CD4-positive, alpha-beta memory T cell (primary cell): Measurements from ENCODE around the gene MCM9. TPM values are rescaled to one million over a fixed set of nuclear protein-coding genes. Genes with fewer than 3 reads are reported as not detected.

Source experiments
- CTCF ChIA-PET: fragments of 350-600 bp; sonication (Branson Sonifier 250); formaldehyde crosslinking; loops from one replicate; lab custom pipeline; 2021; ENCODE audit warnings: inconsistent platforms; ENCODE audit not compliant: partially characterized antibody; lab: Charles Lee
- POLR2A ChIA-PET: fragments of 350-600 bp; sonication (Branson Sonifier 250); formaldehyde crosslinking; loops from one replicate; lab custom pipeline; 2021; ENCODE audit not compliant: partially characterized antibody; lab: Charles Lee
- DNase-seq, 5 donors: peaks; one replicate each; pipeline versions ENCODE4 v3.0.0 to v3.0.0-alpha.2; 2020 to 2022; ENCODE audit warnings: mixed read lengths in 1 of 5
- H3K27ac ChIP-seq: one replicate; pipeline ENCODE4 v1.7.0; 2013; ENCODE audit warnings: low read depth, low read length
- H3K27me3 ChIP-seq: 2 replicates; pipeline ENCODE4 v1.7.0; 2013; ENCODE audit warnings: mild to moderate bottlenecking, low read length, moderate library complexity; ENCODE audit not compliant: insufficient read depth
- H3K36me3 ChIP-seq: 2 replicates; pipeline ENCODE4 v1.7.0; 2013; ENCODE audit warnings: mild to moderate bottlenecking, low read length, moderate library complexity; ENCODE audit not compliant: insufficient read depth
- H3K4me1 ChIP-seq: 2 replicates; pipeline ENCODE4 v1.7.0; 2013; ENCODE audit warnings: mild to moderate bottlenecking, low read length, moderate library complexity; ENCODE audit not compliant: insufficient read depth
- H3K4me3 ChIP-seq, 2 donors: one replicate each; pipeline ENCODE4 v1.7.0; 2013; ENCODE audit warnings: low read length in 2 of 2, mild to moderate bottlenecking in 1 of 2
- H3K9me3 ChIP-seq, 2 donors: one replicate each; pipeline ENCODE4 v1.7.0; 2013; ENCODE audit warnings: low read length in 2 of 2, control low read depth in 1 of 2; ENCODE audit not compliant: control insufficient read depth in 1 of 2
- H3K27ac Mint-ChIP-seq, 7 donors: one replicate each; pipeline ENCODE4 v1.8.0; 2020 to 2021; ENCODE audit warnings: mixed read lengths in 7 of 7, mild to moderate bottlenecking in 6 of 7, inconsistent platforms in 3 of 7, moderate library complexity in 3 of 7
- H3K27me3 Mint-ChIP-seq, 2 donors: one replicate each; pipeline ENCODE4 v1.8.0; 2020 to 2021; ENCODE audit warnings: mixed read lengths in 2 of 2
- H3K36me3 Mint-ChIP-seq, 2 donors: one replicate each; pipeline ENCODE4 v1.8.0; 2020 to 2021; ENCODE audit warnings: mixed read lengths in 2 of 2, inconsistent platforms in 1 of 2, mild to moderate bottlenecking in 1 of 2
- H3K4me1 Mint-ChIP-seq, 4 donors: one replicate each; pipeline ENCODE4 v1.8.0; 2020 to 2021; ENCODE audit warnings: mixed read lengths in 4 of 4, mild to moderate bottlenecking in 1 of 4
- H3K4me3 Mint-ChIP-seq, 8 donors: one replicate each; pipeline ENCODE4 v1.8.0; 2020 to 2021; ENCODE audit warnings: mixed read lengths in 8 of 8, mild to moderate bottlenecking in 7 of 8, moderate library complexity in 6 of 8, inconsistent platforms in 3 of 8
- H3K9me3 Mint-ChIP-seq, 8 donors: one replicate each; pipeline ENCODE4 v1.8.0; 2020 to 2021; ENCODE audit warnings: mixed read lengths in 8 of 8, mild to moderate bottlenecking in 5 of 8, inconsistent platforms in 3 of 8, moderate library complexity in 1 of 8
- intact Hi-C: fragments of 100-400 bp; cut with micrococcal nuclease; formaldehyde crosslinking; loops from one replicate; pipeline ENCODE4 v1.15.1; 2023
- polyA plus RNA-seq, 2 donors: library from polyadenylated mRNA; unstranded; fragments of 300-500 nt; fragmentation: Illumina TruSeq; gene quantifications; one replicate each; pipeline ENCODE4 v1.2.3, GENCODE V29; 2021
- total RNA-seq, 2 experiments: library from RNA; stranded (reverse); gene quantifications; one replicate each; pipeline ENCODE4 v1.2.3, GENCODE V29; 2021

Gene MCM9
- total and polyA plus RNA-seq, 4 experiments from 2014 or later = 11.2 to 36.6 (median 24.5) TPM

DNA sequence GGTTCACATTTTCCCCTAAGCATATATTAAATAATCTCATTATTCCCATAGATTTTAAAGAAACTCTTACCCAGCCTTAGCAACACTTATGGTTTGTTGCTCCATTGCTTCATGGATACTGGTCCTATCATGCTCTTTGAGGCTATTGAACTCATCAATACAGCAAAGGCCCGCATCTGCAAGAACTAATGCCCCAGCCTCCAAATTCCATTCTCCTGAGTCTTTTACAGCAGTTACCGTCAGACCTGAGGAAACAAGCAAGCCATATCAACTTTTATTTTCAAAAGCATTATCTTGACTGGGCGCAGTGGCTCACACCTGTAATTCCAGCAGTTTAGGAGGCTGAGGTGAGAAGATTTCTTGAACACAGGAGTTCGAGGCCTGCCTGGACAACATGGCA is 78.7 kb downstream of the MCM9 start:
- peaks cover 6% of the 10 kb centered on the region for H3K4me1 ChIP-seq
- ChIA-PET CTCF (interaction anchor here (1.1 kb wide), 1 partner anchor 159 kb away, joined by 3 read pairs; no protein-coding TSS in a partner anchor), POLR2A (no interaction called here)
- no peak overlapping the region for H3K27ac ChIP-seq
- no peak for DNase-seq
- H3K36me3 Mint-ChIP-seq = peaks cover 27 to 30% of the 10 kb centered on the region in 2 donors
- H3K27me3 Mint-ChIP-seq = no peaks in the 10 kb centered on the region
- peaks cover 12 to 31% (median 20%) of the 10 kb centered on the region in 4 donors for H3K4me1 Mint-ChIP-seq
- no peak overlapping the region for H3K4me3 ChIP-seq
- no peak overlapping the region for H3K4me3 Mint-ChIP-seq
- intact Hi-C loops = no loop called here
- H3K9me3 ChIP-seq = no peaks in the 10 kb centered on the region
- H3K36me3 ChIP-seq = no peaks in the 10 kb centered on the region
- H3K27ac Mint-ChIP-seq = no peak overlapping the region
- H3K9me3 Mint-ChIP-seq = peaks cover 0 to 12% (median 2%) of the 10 kb centered on the region in 8 donors
- no peaks in the 10 kb centered on the region for H3K27me3 ChIP-seq

DNA sequence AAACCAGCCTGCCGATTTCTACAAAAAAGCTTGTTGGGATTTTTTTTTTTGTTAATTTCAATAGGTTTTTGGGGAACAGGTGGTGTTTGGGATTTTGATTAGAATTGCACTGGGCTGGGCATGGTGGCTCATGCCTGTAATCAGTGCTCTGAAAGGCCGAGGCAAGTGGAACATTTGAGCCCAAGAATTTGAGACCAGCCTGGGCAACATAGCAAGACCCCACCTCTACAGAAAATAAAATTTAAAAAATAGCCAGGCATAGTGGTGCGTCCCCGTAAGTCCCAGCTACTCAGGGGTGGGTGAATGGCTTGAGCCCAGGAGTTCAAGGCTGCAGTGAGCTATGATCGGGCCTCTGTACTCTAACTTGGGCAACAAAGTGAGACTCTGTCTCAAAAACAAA is 81.6 kb downstream of the MCM9 start:
- Histone ChIP-seq H3K4me1 (no peaks in the 10 kb centered on the region), H3K9me3 (no peaks in the 10 kb centered on the region), H3K36me3 (no peaks in the 10 kb centered on the region), H3K27me3 (no peaks in the 10 kb centered on the region), H3K4me3 (no peak overlapping the region), H3K27ac (no peak overlapping the region)
- intact Hi-C loops = no loop called here
- Mint-ChIP-seq H3K4me1 (peaks cover 4 to 10% (median 6%) of the 10 kb centered on the region in 4 donors), H3K4me3 (no peak overlapping the region), H3K27me3 (no peaks in the 10 kb centered on the region), H3K36me3 (peaks cover 18 to 26% of the 10 kb centered on the region in 2 donors), H3K27ac (no peak overlapping the region), H3K9me3 (peaks cover 0 to 2% (median 0%) of the 10 kb centered on the region in 8 donors)
- POLR2A ChIA-PET = no interaction called here
- CTCF ChIA-PET = no interaction called here
- DNase-seq = no peak

DNA sequence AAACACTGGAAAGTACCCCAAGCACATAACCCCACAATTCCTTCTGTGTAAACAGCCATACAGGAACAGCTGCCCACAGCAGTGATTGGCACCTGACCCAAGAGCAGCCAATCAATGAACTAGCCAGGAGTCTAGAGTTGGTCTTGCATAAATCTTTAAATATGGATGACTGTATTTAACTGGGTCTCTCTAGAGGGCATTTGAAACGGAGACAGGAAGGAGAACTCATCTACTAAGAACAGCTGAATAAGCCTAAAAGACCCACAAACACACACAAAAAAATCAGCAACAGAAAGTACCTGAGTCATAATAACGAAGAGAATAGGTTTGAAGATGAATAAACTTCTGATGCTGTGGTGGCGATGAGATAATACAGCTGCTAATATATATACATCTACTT is 90.0 kb downstream of the MCM9 start:
- H3K4me3 Mint-ChIP-seq = peak overlapping the region in 7 of 8 donors; percentile 6 to 71 (median 51)
- Histone ChIP-seq H3K4me1 (peaks cover 21% of the 10 kb centered on the region), H3K27me3 (no peaks in the 10 kb centered on the region), H3K36me3 (no peaks in the 10 kb centered on the region), H3K4me3 (no peak overlapping the region), H3K9me3 (no peaks in the 10 kb centered on the region), H3K27ac (no peak overlapping the region)
- H3K4me1 Mint-ChIP-seq = peaks cover 20 to 26% (median 24%) of the 10 kb centered on the region in 4 donors
- CTCF ChIA-PET = interaction anchor here (0.9 to 2.9 kb wide), 2 partner anchors 17 to 49 kb away, joined by 3 to 10 read pairs; no protein-coding TSS in a partner anchor
- DNase-seq = peak in 2 of 5 donors; percentile 21 to 23
- intact Hi-C loops = no loop called here
- peak overlapping the region in 5 of 7 donors; percentile 17 to 77 (median 30) for H3K27ac Mint-ChIP-seq
- POLR2A ChIA-PET = interaction anchor here (0.7 to 2.8 kb wide), 3 partner anchors 46 to 135 kb away, joined by 4 to 11 read pairs (median 9); partner anchors contain the start of gene ASF1A
- no peaks in the 10 kb centered on the region for H3K9me3 Mint-ChIP-seq
- H3K36me3 Mint-ChIP-seq = peaks cover 8 to 26% of the 10 kb centered on the region in 2 donors
- no peaks in the 10 kb centered on the region for H3K27me3 Mint-ChIP-seq

- CTCF ChIA-PET = no interaction called here
- no peaks in the 10 kb centered on the region for H3K9me3 ChIP-seq
- peaks cover 21% of the 10 kb centered on the region for H3K4me1 ChIP-seq
- intact Hi-C loops = no loop called here
- Mint-ChIP-seq H3K4me1 (peaks cover 18 to 27% (median 23%) of the 10 kb centered on the region in 4 donors), H3K27ac (peak overlapping the region in 3 of 7 donors; percentile 2 to 49 (median 36)), H3K9me3 (peaks cover 0 to 4% (median 3%) of the 10 kb centered on the region in 8 donors), H3K4me3 (no peak overlapping the region), H3K36me3 (peaks cover 9 to 36% of the 10 kb centered on the region in 2 donors), H3K27me3 (no peaks in the 10 kb centered on the region)
- H3K27me3 ChIP-seq = no peaks in the 10 kb centered on the region
- no peak overlapping the region for H3K4me3 ChIP-seq
- POLR2A ChIA-PET = interaction anchor here (2.8 kb wide), 1 partner anchor 47 kb away, joined by 11 read pairs; no protein-coding TSS in a partner anchor
- no peak overlapping the region for H3K27ac ChIP-seq
- DNase-seq = no peak
- H3K36me3 ChIP-seq = no peaks in the 10 kb centered on the region
These were observed 91.1 kb downstream of the MCM9 start for GRCh38 chr6:118843685-118844390.

DNA sequence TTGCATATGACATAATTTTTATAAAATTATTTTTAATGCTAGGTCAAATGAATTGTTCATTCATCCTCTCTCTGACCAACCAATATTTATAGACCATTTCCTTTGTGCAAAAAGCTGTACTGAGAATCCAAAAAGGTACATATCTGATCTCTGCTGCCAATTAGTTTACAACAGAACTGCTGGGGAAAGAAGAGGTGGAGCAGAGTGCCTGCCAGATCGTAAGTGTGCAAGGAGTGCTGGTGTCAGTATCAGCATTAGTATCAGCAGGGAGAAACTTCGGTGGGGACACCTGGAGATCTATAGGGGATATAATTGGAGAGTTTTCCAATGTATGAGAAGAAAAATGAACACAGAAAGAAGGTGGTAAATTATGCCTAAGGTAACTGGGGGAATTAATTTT is 104.3 kb downstream of the MCM9 start:
- no peaks in the 10 kb centered on the region for H3K27me3 Mint-ChIP-seq
- no peak overlapping the region for H3K4me3 Mint-ChIP-seq
- no peak for DNase-seq
- ChIA-PET POLR2A (no interaction called here), CTCF (no interaction called here)
- H3K9me3 Mint-ChIP-seq = peaks cover 0 to 8% (median 4%) of the 10 kb centered on the region in 8 donors
- Histone ChIP-seq H3K4me3 (no peak overlapping the region), H3K36me3 (peaks cover 20% of the 10 kb centered on the region), H3K9me3 (no peaks in the 10 kb centered on the region), H3K27me3 (no peaks in the 10 kb centered on the region), H3K4me1 (no peaks in the 10 kb centered on the region), H3K27ac (no peak overlapping the region)
- H3K4me1 Mint-ChIP-seq = peaks cover 5 to 7% (median 6%) of the 10 kb centered on the region in 4 donors
- peak overlapping the region in 3 of 7 donors; percentile 2 to 11 (median 2) for H3K27ac Mint-ChIP-seq
- intact Hi-C loops = no loop called here
- H3K36me3 Mint-ChIP-seq = peaks cover 36 to 43% of the 10 kb centered on the region in 2 donors

- CTCF ChIA-PET = interaction anchor here (0.6 to 0.8 kb wide), 2 partner anchors 8 to 10 kb away, joined by 3 to 4 read pairs; no protein-coding TSS in a partner anchor
These were observed 105.0 kb downstream of the MCM9 start for GRCh38 chr6:118829817-118830478.

DNA sequence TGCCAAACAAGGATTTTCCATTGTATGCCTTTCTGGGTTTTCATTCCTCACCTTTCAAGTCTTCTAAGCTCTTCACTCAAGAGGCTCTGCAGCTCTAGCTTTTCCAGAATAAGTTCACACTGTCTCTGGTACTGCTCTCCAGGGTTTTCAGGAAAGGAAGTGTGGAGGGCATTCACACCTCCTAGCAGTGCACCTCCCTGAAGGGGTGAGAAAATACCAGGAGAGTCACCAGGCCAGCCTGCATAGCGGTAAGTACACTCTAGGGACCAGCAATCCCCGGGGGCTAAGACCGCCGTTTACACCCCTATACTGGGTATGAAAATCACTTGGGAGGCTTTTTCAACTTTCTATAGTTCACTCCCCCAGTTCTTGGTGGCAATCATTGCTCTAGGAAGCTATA is 108.9 kb downstream of the MCM9 start:
- POLR2A ChIA-PET = no interaction called here
- peaks cover 0 to 6% (median under 1%) of the 10 kb centered on the region in 8 donors for H3K9me3 Mint-ChIP-seq

More at GRCh38 chr6:118829817-118830478, 105.0 kb downstream of the MCM9 start:
- DNase-seq = no peak
- no peak overlapping the region for H3K4me3 ChIP-seq
- POLR2A ChIA-PET = no interaction called here
- Mint-ChIP-seq H3K4me3 (no peak overlapping the region), H3K27ac (peak overlapping the region in 2 of 7 donors; percentile 39 to 59), H3K9me3 (peaks cover 0 to 3% (median under 1%) of the 10 kb centered on the region in 8 donors), H3K4me1 (peaks cover 4 to 6% (median 5%) of the 10 kb centered on the region in 4 donors), H3K27me3 (no peaks in the 10 kb centered on the region), H3K36me3 (peaks cover 42 to 49% of the 10 kb centered on the region in 2 donors)
- no peak overlapping the region for H3K27ac ChIP-seq
- peaks cover 20% of the 10 kb centered on the region for H3K36me3 ChIP-seq
- intact Hi-C loops = no loop called here
- H3K27me3 ChIP-seq = no peaks in the 10 kb centered on the region
- no peaks in the 10 kb centered on the region for H3K4me1 ChIP-seq
- no peaks in the 10 kb centered on the region for H3K9me3 ChIP-seq

More for the DNA sequence above, 108.9 kb downstream of the MCM9 start:
- Mint-ChIP-seq H3K27me3 (no peaks in the 10 kb centered on the region), H3K4me3 (no peak overlapping the region), H3K4me1 (peaks cover 0 to 3% (median under 1%) of the 10 kb centered on the region in 4 donors), H3K27ac (no peak overlapping the region), H3K36me3 (peaks cover 66 to 67% of the 10 kb centered on the region in 2 donors)
- Histone ChIP-seq H3K4me1 (no peaks in the 10 kb centered on the region), H3K36me3 (peaks cover 20% of the 10 kb centered on the region), H3K9me3 (no peaks in the 10 kb centered on the region), H3K4me3 (no peak overlapping the region), H3K27me3 (no peaks in the 10 kb centered on the region), H3K27ac (no peak overlapping the region)
- CTCF ChIA-PET = interaction anchor here (1.6 kb wide), 1 partner anchor 25 kb away, joined by 5 read pairs; no protein-coding TSS in a partner anchor
- intact Hi-C loops = no loop called here
- no peak for DNase-seq
